Prostate gland (tissue), 2 donors: ENCODE data around the gene TMEM253. TPM values are rescaled to one million over a fixed set of nuclear protein-coding genes. Genes with fewer than 3 reads are reported as not detected.

Experiments used
- DNase-seq: peaks from one replicate; pipeline ENCODE4 v3.0.0-alpha.2; 2019; ENCODE audit warnings: low spot score
- H3K27ac ChIP-seq, 2 donors: fragments of 200-600 bp; sonication (generic); 2 replicates each; pipeline ENCODE4 v1.5.1; 2017 to 2019
- H3K27me3 ChIP-seq: fragments of 200-600 bp; sonication (generic); replicated peaks from 2 replicates; pipeline ENCODE4 v1.5.1; 2019; ENCODE audit not compliant: insufficient read depth
- H3K36me3 ChIP-seq, 2 donors: fragments of 200-600 bp; sonication (generic); 1 replicate in 1 of 2; 2 replicates in 1 of 2; pipeline versions ENCODE4 v1.5.1 to v1.8.1; 2017 to 2019
- H3K4me1 ChIP-seq: fragments of 200-600 bp; sonication (generic); replicated peaks from 2 replicates; pipeline ENCODE4 v1.5.1; 2019
- H3K4me3 ChIP-seq, 2 donors: fragments of 200-600 bp; sonication (generic); 2 replicates each; pipeline ENCODE4 v1.5.1; 2017 to 2019
- H3K9me3 ChIP-seq: fragments of 200-600 bp; sonication (generic); 2 replicates; pipeline ENCODE4 v1.5.1; 2017
- POLR2A ChIP-seq: fragments of 450-650 bp; IDR thresholded peaks from one replicate; pipeline ENCODE4 v1.6.1; 2016; ENCODE audit warnings: antibody characterized with exemption, mild to moderate bottlenecking
- POLR2AphosphoS5 ChIP-seq: sonication (generic); formaldehyde crosslinking; IDR thresholded peaks from one replicate; pipeline ENCODE4 v1.6.1; 2017; ENCODE audit warnings: antibody characterized with exemption
- WGBS: methylation state at CpG from one replicate; pipeline ENCODE4 v1.1.5; 2018; 5-methylcytosine and 5-hydroxymethylcytosine counted together
- intact Hi-C: fragments of 100-400 bp; cut with DNase I; formaldehyde crosslinking; loops from one replicate; pipeline ENCODE4 v1.14.2; 2022
- total RNA-seq, 2 donors: library from RNA; depleted of rRNA; stranded (reverse); fragments of >200 nt; gene quantifications; one replicate each; pipeline ENCODE4 v1.1.0, GENCODE V29; 2016
- TF ChIP-seq, protein P1 (sequence below), 4 experiments: fragments of 200-600 bp in 2 of 4; fragments of 450-650 bp in 2 of 4; sonication (generic) in 2 of 4; IDR thresholded peaks; 1 replicate in 3 of 4; 2 replicates in 1 of 4; pipeline ENCODE4 v1.5.1; 2016 to 2019; ENCODE audit warnings: antibody characterized with exemption in 4 of 4, mild to moderate bottlenecking in 2 of 4, moderate library complexity in 2 of 4

The TMEM253 gene
- total RNA-seq, 2 donors from 2014 or later = not detected

DNA sequence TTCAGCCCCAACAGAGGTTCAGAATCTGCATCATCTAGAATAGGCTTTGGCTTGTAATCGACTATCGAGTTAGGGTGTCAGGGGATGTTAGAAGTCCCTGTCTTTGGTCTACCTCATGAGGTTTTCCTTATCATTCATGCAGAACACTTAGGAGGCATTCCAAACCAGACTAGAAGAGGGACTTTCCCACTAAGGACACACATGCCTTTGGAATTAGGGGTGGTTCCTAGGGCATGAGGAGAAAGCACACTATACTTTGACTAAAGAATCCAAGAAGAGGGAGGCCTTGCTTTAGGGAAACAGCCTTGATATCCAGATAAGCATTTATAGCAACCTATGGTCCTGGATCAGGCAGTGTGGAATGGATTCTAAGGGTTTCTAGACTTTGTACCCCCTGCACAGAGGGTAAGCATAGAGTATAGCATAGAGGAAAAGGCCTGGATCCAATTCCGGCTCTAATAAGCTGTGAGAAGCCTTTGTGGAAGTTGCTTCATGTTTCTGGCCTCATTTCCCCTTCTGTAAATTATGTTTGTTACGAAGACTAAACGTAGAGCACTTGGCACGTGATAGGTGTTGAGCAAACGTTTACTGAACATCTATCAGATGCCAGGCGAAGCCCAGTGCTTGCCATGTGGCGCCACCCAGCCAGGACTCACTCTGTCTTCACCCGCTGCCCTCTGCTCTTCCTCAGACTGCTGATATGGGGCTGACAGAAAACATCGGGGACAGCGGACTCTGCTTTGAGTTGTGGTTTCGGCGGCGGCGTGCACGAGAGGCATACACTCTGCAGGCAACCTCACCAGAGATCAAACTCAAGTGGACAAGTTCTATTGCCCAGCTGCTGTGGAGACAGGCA is 15.6 kb upstream of the TMEM253 start:
- Histone ChIP-seq H3K27ac (peak overlapping the region in 1 of 2 donors; percentile 15), H3K36me3 (no peaks in the 10 kb centered on the region), H3K27me3 (no peaks in the 10 kb centered on the region), H3K9me3 (no peaks in the 10 kb centered on the region), H3K4me1 (no peaks in the 10 kb centered on the region), H3K4me3 (no peak overlapping the region)
- peak; percentile 87 for TF ChIP-seq POLR2AphosphoS5
- TF ChIP-seq, protein P1, sequence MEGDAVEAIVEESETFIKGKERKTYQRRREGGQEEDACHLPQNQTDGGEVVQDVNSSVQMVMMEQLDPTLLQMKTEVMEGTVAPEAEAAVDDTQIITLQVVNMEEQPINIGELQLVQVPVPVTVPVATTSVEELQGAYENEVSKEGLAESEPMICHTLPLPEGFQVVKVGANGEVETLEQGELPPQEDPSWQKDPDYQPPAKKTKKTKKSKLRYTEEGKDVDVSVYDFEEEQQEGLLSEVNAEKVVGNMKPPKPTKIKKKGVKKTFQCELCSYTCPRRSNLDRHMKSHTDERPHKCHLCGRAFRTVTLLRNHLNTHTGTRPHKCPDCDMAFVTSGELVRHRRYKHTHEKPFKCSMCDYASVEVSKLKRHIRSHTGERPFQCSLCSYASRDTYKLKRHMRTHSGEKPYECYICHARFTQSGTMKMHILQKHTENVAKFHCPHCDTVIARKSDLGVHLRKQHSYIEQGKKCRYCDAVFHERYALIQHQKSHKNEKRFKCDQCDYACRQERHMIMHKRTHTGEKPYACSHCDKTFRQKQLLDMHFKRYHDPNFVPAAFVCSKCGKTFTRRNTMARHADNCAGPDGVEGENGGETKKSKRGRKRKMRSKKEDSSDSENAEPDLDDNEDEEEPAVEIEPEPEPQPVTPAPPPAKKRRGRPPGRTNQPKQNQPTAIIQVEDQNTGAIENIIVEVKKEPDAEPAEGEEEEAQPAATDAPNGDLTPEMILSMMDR (IDR thresholded peaks at IDR 0.05) = no peak
- WGBS = 49% methylated on average over 17 of the region's 17 CpGs
- DNase-seq = peak; percentile 87
- intact Hi-C loops = no loop called here

DNA sequence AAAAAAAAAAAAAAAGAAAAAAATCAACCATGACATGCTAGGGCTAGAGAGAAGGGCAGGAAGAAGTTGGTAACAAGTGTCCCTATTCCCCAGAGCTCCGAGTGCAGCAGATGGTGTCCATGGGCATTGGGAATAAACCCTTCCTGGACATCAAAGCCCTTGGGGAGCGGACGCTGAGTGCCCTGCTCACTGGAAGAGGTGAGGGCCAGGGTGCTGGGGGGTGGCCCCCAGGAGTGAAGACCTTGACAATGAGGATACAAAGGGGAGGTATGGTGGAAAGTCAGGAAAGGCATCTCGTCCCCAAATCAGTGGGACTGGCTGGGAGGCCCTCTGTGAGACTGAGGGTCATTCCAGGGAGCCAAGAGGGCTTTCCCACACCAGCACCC is 14.0 kb upstream of the TMEM253 start:
- Histone ChIP-seq H3K9me3 (no peaks in the 10 kb centered on the region), H3K4me1 (no peaks in the 10 kb centered on the region), H3K4me3 (no peak overlapping the region), H3K27me3 (no peaks in the 10 kb centered on the region), H3K36me3 (peaks cover 0 to 3% of the 10 kb centered on the region in 2 donors), H3K27ac (no peak overlapping the region)
- WGBS = 87% methylated on average over 4 of the region's 4 CpGs
- TF ChIP-seq POLR2AphosphoS5 = no peak
- no peak for TF ChIP-seq POLR2A
- TF ChIP-seq, protein P1 (IDR thresholded peaks at IDR 0.05) = no peak
- intact Hi-C loops = no loop called here
- no peak for DNase-seq

DNA sequence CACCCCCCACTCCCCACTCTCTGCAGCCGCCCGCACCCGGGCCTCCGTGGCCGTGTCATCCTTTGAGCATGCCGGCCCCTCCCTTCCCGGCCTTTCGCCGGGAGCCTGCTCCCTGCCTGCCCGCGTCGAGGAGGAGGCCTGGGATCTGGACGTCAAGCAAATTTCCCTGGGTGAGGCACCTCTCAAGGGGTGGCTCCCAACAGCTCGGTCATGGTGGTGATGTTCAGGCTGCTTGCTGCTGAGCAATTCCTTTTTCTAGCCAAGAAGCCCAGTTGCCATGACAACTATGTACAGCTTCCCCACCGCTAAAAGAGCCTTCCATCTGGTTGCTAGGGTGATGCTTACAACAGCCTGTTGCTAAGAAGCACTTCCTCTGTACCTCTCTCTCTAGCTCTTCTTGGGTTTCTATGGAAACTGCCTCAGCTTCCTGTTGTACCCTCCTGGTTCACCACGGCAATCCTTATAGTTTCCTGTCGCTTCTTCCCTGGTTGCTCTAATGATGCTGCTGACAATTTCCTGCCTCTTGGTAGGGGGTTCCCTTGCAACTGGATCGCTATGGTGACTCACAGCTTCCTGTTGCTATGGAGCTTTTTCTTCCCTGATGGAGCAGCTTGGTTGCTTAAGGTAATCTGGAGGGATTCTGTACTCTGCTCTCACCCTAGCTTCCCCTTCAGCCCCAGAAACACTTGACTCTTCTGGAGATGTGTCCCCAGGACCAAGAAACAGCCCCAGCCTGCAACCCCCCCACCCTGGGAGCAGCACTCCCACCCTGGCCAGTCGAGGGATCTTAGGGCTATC is 13.4 kb upstream of the TMEM253 start:
- Histone ChIP-seq H3K36me3 (peaks cover 0 to 3% of the 10 kb centered on the region in 2 donors), H3K4me1 (no peaks in the 10 kb centered on the region)
- DNase-seq = no peak

DNA sequence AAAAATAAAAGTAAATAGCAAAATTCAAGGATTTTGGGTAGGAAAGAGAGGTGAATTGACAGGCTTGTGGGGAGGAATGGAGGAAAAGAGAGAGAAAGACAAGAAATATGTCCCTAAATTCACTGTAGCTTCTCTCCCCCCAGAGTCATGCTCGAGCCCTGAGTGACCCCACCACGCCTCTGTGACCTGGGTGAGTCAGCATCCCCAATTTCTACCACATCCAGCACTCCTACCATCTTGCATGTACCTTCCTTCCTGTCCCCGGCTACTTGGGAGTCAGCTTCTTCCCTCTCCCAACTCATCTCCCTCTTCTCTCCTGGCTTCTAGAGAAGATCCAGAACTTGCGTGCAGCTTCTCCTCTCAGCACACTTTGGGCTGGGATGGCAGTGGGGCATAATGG is 12.2 kb upstream of the TMEM253 start:
- Histone ChIP-seq H3K27me3 (no peaks in the 10 kb centered on the region), H3K27ac (no peak overlapping the region), H3K4me1 (no peaks in the 10 kb centered on the region), H3K36me3 (peaks cover 0 to 3% of the 10 kb centered on the region in 2 donors), H3K9me3 (no peaks in the 10 kb centered on the region), H3K4me3 (no peak overlapping the region)
- WGBS = 79% methylated on average over 4 of the region's 4 CpGs
- TF ChIP-seq, protein P1 (IDR thresholded peaks at IDR 0.05) = no peak
- TF ChIP-seq POLR2AphosphoS5 = no peak
- TF ChIP-seq POLR2A = no peak
- intact Hi-C loops = no loop called here
- no peak for DNase-seq

More for the DNA sequence above, 13.4 kb upstream of the TMEM253 start:
- TF ChIP-seq, protein P1 (IDR thresholded peaks at IDR 0.05) = no peak
- no peak for TF ChIP-seq POLR2A
- TF ChIP-seq POLR2AphosphoS5 = no peak
- no peak overlapping the region for H3K4me3 ChIP-seq
- intact Hi-C loops = no loop called here
- 44% methylated on average over 19 of the region's 19 CpGs for WGBS
- H3K27ac ChIP-seq = no peak overlapping the region
- H3K27me3 ChIP-seq = no peaks in the 10 kb centered on the region
- H3K9me3 ChIP-seq = no peaks in the 10 kb centered on the region
